Activated T-helper 1 cell treated with anti-CD3 and anti-CD28 coated beads, Interleukin-12 subunit alpha, Interleukin-12 subunit beta, Interleukin-2, Interleukin-4 antibody, amounts not matched to agents 30 ng/mL and 10 ng/mL and 1 ng/mL, durations not matched to agents 14 hours and 24 hours and 36 hours (primary cell): ENCODE data around the gene ARID4B. TPM values are rescaled to one million over a fixed set of nuclear protein-coding genes. Genes with fewer than 3 reads are reported as not detected.
A peak's percentile ranks its signal among the peaks of the same experiment; 100 is the strongest.

Experiments
- DNase-seq: peaks from one replicate; pipeline ENCODE4 v3.0.0; 2021; ENCODE audit warnings: low spot score
- H3K27ac Mint-ChIP-seq: one replicate; pipeline ENCODE4 v1.8.0; 2021; ENCODE audit warnings: mild to moderate bottlenecking, mixed read lengths
- H3K27me3 Mint-ChIP-seq: one replicate; pipeline ENCODE4 v1.8.0; 2022; ENCODE audit warnings: mild to moderate bottlenecking, moderate library complexity, mixed read lengths; ENCODE audit not compliant: insufficient read depth
- H3K36me3 Mint-ChIP-seq: one replicate; pipeline ENCODE4 v1.8.0; 2021; ENCODE audit warnings: low read depth, mixed read lengths
- H3K4me1 Mint-ChIP-seq: one replicate; pipeline ENCODE4 v1.8.0; 2021; ENCODE audit warnings: low read depth, mixed read lengths
- H3K4me3 Mint-ChIP-seq: one replicate; pipeline ENCODE4 v1.8.0; 2021; ENCODE audit warnings: mild to moderate bottlenecking, moderate library complexity, mixed read lengths
- H3K9me3 Mint-ChIP-seq: one replicate; pipeline ENCODE4 v1.8.0; 2021; ENCODE audit warnings: mixed read lengths
- intact Hi-C: fragments of 100-400 bp; cut with micrococcal nuclease; formaldehyde crosslinking; loops from one replicate; pipeline ENCODE4 v1.15.1; 2024
- total RNA-seq: library from RNA; stranded (reverse); gene quantifications from 2 replicates; pipeline ENCODE4 v1.2.3, GENCODE V29; 2022

ARID4B gene
- total RNA-seq, 1 donor from 2014 or later = 58.7 TPM

GRCh38 chr1:235304549-235305451 is 23.2 kb downstream of the ARID4B start:
- intact Hi-C loops = loop anchor here (1.0 kb wide), 2 partner anchors 7 to 10 kb away; no protein-coding TSS in a partner anchor
- Mint-ChIP-seq H3K27me3 (no peaks in the 10 kb centered on the region), H3K4me3 (peak overlapping the region; percentile 13), H3K4me1 (peaks cover 40% of the 10 kb centered on the region), H3K36me3 (no peaks in the 10 kb centered on the region), H3K27ac (peak overlapping the region; percentile 72), H3K9me3 (no peaks in the 10 kb centered on the region)
- no peak for DNase-seq

- Mint-ChIP-seq H3K27ac (no peak overlapping the region), H3K9me3 (no peaks in the 10 kb centered on the region), H3K4me1 (peaks cover 60% of the 10 kb centered on the region), H3K27me3 (no peaks in the 10 kb centered on the region), H3K36me3 (no peaks in the 10 kb centered on the region), H3K4me3 (no peak overlapping the region)
- no peak for DNase-seq
- intact Hi-C loops = no loop called here
Measured at GRCh38 chr1:235302143-235302542, 25.8 kb downstream of the ARID4B start.

- peak overlapping the region; percentile 12 for H3K4me3 Mint-ChIP-seq
- peaks cover 5% of the 10 kb centered on the region for H3K36me3 Mint-ChIP-seq
- no peaks in the 10 kb centered on the region for H3K27me3 Mint-ChIP-seq
- peaks cover 48% of the 10 kb centered on the region for H3K4me1 Mint-ChIP-seq
- H3K9me3 Mint-ChIP-seq = peaks cover 5% of the 10 kb centered on the region
- DNase-seq = no peak
- peak overlapping the region; percentile 49 for H3K27ac Mint-ChIP-seq
- intact Hi-C loops = loop anchor here (2.0 to 5.0 kb wide), 2 partner anchors 17 to 37 kb away; no protein-coding TSS in a partner anchor
Measured at GRCh38 chr1:235299169-235299858, 28.7 kb downstream of the ARID4B start.

- no peak for DNase-seq
- Mint-ChIP-seq H3K36me3 (peaks cover 5% of the 10 kb centered on the region), H3K27me3 (no peaks in the 10 kb centered on the region), H3K27ac (peak overlapping the region; percentile 16), H3K4me1 (peaks cover 46% of the 10 kb centered on the region), H3K4me3 (no peak overlapping the region), H3K9me3 (peaks cover 5% of the 10 kb centered on the region)
- intact Hi-C loops = loop anchor here (2.0 to 5.0 kb wide), 2 partner anchors 18 to 36 kb away; no protein-coding TSS in a partner anchor
Measured at GRCh38 chr1:235298758-235299157, 29.2 kb downstream of the ARID4B start.

GRCh38 chr1:235297579-235297978 is 30.4 kb downstream of the ARID4B start:
- intact Hi-C loops = loop anchor here (1.0 to 5.0 kb wide), 4 partner anchors 8 to 35 kb away; partner anchors contain the start of genes ARID4B and GGPS1
- DNase-seq = peak; percentile 8
- peaks cover 5% of the 10 kb centered on the region for H3K9me3 Mint-ChIP-seq
- H3K36me3 Mint-ChIP-seq = peaks cover 5% of the 10 kb centered on the region
- peak overlapping the region; percentile 71 for H3K4me3 Mint-ChIP-seq
- H3K4me1 Mint-ChIP-seq = peaks cover 51% of the 10 kb centered on the region
- H3K27ac Mint-ChIP-seq = peak overlapping the region; percentile 24
- H3K27me3 Mint-ChIP-seq = no peaks in the 10 kb centered on the region

- Mint-ChIP-seq H3K4me3 (no peak overlapping the region), H3K36me3 (peaks cover 5% of the 10 kb centered on the region), H3K9me3 (peaks cover 5% of the 10 kb centered on the region), H3K27ac (peak overlapping the region; percentile 88), H3K27me3 (no peaks in the 10 kb centered on the region), H3K4me1 (peaks cover 49% of the 10 kb centered on the region)
- intact Hi-C loops = loop anchor here (1.0 to 5.0 kb wide), 4 partner anchors 9 to 34 kb away; partner anchors contain the start of genes ARID4B and GGPS1
- no peak for DNase-seq
Measured at GRCh38 chr1:235296729-235297128, 31.2 kb downstream of the ARID4B start.

- H3K4me1 Mint-ChIP-seq = peaks cover 49% of the 10 kb centered on the region
- no peak overlapping the region for H3K27ac Mint-ChIP-seq
- peaks cover 5% of the 10 kb centered on the region for H3K36me3 Mint-ChIP-seq
- no peaks in the 10 kb centered on the region for H3K27me3 Mint-ChIP-seq
- H3K9me3 Mint-ChIP-seq = peaks cover 5% of the 10 kb centered on the region
- intact Hi-C loops = loop anchor here (2.0 to 5.0 kb wide), 3 partner anchors 21 to 34 kb away; partner anchors contain the start of genes ARID4B and GGPS1
- H3K4me3 Mint-ChIP-seq = no peak overlapping the region
- no peak for DNase-seq
Measured at GRCh38 chr1:235295902-235296350, 32.1 kb downstream of the ARID4B start.

- Mint-ChIP-seq H3K9me3 (peaks cover 5% of the 10 kb centered on the region), H3K27ac (no peak overlapping the region), H3K4me3 (no peak overlapping the region), H3K4me1 (peaks cover 43% of the 10 kb centered on the region), H3K27me3 (peaks cover 2% of the 10 kb centered on the region), H3K36me3 (peaks cover 5% of the 10 kb centered on the region)
- no peak for DNase-seq
- intact Hi-C loops = no loop called here
Measured at GRCh38 chr1:235293322-235293942, 34.5 kb downstream of the ARID4B start.

GRCh38 chr1:235292790-235293189 is 35.2 kb downstream of the ARID4B start:
- no peak overlapping the region for H3K27ac Mint-ChIP-seq
- DNase-seq = no peak
- peaks cover 42% of the 10 kb centered on the region for H3K4me1 Mint-ChIP-seq
- intact Hi-C loops = no loop called here
- H3K4me3 Mint-ChIP-seq = no peak overlapping the region
- peaks cover 5% of the 10 kb centered on the region for H3K36me3 Mint-ChIP-seq
- H3K9me3 Mint-ChIP-seq = peaks cover 5% of the 10 kb centered on the region
- H3K27me3 Mint-ChIP-seq = peaks cover 2% of the 10 kb centered on the region

GRCh38 chr1:235291599-235292091 is 36.3 kb downstream of the ARID4B start:
- peaks cover 5% of the 10 kb centered on the region for H3K9me3 Mint-ChIP-seq
- H3K27ac Mint-ChIP-seq = no peak overlapping the region
- peaks cover 2% of the 10 kb centered on the region for H3K27me3 Mint-ChIP-seq
- H3K36me3 Mint-ChIP-seq = peaks cover 5% of the 10 kb centered on the region
- intact Hi-C loops = no loop called here
- DNase-seq = no peak
- peaks cover 36% of the 10 kb centered on the region for H3K4me1 Mint-ChIP-seq
- no peak overlapping the region for H3K4me3 Mint-ChIP-seq

GRCh38 chr1:235290740-235291502 is 37.1 kb downstream of the ARID4B start:
- Mint-ChIP-seq H3K27me3 (peaks cover 2% of the 10 kb centered on the region), H3K36me3 (peaks cover 3% of the 10 kb centered on the region), H3K27ac (no peak overlapping the region), H3K4me1 (peaks cover 42% of the 10 kb centered on the region), H3K9me3 (peaks cover 4% of the 10 kb centered on the region), H3K4me3 (no peak overlapping the region)
- intact Hi-C loops = no loop called here
- DNase-seq = no peak
